ENCODE data around the gene PON1.

DNA sequence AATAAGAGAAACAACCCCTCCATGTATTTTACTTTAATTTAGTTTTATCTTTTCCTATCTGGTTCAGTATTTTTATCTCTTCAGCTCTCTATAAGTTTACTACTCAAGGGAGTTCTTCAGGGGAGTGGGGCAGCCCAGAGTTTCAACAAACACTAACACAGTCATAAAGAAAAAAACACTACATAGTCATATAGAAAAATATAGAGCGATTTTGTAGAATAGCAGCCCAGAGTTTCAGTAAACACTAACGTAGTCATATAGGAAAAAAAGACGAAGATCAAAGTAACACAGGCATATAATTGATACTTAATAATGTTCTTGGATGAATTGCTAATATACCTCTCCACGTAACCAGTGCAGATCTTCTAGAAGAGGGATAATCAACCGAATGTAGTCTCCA, 54.7 kb downstream of the PON1 start:
- no peak for TF ChIP-seq POLR2A (IDR thresholded peaks at IDR 0.05)
- TF ChIP-seq, protein P1, sequence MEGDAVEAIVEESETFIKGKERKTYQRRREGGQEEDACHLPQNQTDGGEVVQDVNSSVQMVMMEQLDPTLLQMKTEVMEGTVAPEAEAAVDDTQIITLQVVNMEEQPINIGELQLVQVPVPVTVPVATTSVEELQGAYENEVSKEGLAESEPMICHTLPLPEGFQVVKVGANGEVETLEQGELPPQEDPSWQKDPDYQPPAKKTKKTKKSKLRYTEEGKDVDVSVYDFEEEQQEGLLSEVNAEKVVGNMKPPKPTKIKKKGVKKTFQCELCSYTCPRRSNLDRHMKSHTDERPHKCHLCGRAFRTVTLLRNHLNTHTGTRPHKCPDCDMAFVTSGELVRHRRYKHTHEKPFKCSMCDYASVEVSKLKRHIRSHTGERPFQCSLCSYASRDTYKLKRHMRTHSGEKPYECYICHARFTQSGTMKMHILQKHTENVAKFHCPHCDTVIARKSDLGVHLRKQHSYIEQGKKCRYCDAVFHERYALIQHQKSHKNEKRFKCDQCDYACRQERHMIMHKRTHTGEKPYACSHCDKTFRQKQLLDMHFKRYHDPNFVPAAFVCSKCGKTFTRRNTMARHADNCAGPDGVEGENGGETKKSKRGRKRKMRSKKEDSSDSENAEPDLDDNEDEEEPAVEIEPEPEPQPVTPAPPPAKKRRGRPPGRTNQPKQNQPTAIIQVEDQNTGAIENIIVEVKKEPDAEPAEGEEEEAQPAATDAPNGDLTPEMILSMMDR (IDR thresholded peaks at IDR 0.05 in 4 of 5, conservative IDR thresholded peaks at IDR 0.05 in 1 of 5): no peak

Data from gastrocnemius medialis (tissue), 4 donors.